ENCODE measurements around the gene NPL.

- TF ChIP-seq CTCF (IDR thresholded peaks at IDR 0.05; ENCODE audit: insufficient read depth, low read length, poor library complexity, severe bottlenecking): no peak
- no peak for TF ChIP-seq EZH2phosphoT487 (conservative IDR thresholded peaks at IDR 0.05; ENCODE audit: low read length)
Observed at GRCh38 chr1:182845379-182845778, 55.8 kb downstream of the NPL start.

All from SU-DHL-6 (cell line).